ENCODE measurements around the gene ZNF718.
"Not testable (repeated sequence)": the region's sequence is repeated elsewhere in the genome, so short reads cannot be mapped to it uniquely, and the experiment has no call there.

DNA sequence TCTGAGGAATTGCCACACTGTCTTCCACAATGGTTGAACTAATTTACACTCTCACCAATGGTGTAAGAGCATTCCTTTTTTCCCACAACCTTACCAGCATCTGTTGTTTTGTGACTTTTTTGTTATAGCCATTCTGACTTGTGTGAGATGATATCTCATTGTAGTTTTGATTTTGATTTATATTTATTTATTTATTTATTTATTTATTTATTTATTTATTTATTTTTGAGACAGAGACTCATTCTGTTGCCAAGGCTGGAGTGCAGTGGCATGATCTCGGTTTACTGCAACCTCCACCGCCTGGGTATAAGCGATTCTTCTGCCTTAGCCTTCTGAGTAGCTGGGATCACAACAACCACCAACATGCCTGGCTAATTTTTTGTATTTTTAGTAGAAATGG, 57.9 kb downstream of the ZNF718 start:
- TF ChIP-seq, protein P1, sequence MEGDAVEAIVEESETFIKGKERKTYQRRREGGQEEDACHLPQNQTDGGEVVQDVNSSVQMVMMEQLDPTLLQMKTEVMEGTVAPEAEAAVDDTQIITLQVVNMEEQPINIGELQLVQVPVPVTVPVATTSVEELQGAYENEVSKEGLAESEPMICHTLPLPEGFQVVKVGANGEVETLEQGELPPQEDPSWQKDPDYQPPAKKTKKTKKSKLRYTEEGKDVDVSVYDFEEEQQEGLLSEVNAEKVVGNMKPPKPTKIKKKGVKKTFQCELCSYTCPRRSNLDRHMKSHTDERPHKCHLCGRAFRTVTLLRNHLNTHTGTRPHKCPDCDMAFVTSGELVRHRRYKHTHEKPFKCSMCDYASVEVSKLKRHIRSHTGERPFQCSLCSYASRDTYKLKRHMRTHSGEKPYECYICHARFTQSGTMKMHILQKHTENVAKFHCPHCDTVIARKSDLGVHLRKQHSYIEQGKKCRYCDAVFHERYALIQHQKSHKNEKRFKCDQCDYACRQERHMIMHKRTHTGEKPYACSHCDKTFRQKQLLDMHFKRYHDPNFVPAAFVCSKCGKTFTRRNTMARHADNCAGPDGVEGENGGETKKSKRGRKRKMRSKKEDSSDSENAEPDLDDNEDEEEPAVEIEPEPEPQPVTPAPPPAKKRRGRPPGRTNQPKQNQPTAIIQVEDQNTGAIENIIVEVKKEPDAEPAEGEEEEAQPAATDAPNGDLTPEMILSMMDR (IDR thresholded peaks at IDR 0.05): not testable (repeated sequence)
- TF ChIP-seq POLR2A (IDR thresholded peaks at IDR 0.05): not testable (repeated sequence)
